ENCODE results near the gene PAAF1.
A peak's percentile ranks its signal among the peaks of the same experiment; 100 is the strongest.
"Not testable (repeated sequence)": the region's sequence is repeated elsewhere in the genome, so short reads cannot be mapped to it uniquely, and the experiment has no call there.

Gene PAAF1

DNA sequence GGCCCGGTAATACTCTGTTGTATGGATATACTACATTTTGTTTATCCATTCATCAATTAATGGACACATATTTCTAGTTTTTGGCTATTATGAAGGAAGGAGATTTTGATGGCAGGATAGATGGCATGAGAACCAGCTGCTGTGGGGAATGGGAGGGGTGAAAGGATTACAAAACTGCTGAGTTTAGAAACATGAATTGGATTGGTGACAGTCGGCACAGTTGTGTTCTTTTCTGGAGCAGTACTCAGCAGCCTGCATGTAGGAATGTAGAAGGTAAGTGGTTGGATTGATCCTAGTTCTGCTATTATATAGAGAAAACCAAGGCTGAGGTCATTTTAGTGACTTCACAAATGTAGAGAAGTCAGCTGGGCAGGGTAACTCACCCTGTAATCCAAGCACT, 7.1 kb downstream of the PAAF1 start:
- DNase-seq, result no peak

DNA sequence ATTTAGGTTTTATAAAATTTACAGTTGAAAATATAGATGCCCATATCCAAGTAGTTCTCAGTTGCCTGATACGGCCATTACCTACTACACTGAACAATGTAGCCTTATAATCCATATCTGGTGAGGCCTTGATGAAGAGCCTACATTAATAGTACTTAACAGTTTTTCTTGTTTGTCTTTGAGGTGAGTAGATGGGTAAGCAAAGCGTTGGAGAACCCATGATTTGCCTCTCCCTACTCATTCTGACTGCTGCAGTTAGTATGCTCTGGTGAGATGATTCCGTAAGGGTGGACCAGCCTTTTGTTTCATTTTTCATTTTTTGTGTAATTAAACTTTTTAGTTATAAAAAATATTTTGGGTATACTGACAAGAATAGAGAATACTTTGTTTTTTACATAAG, 11.4 kb downstream of the PAAF1 start:
- no peak for DNase-seq

DNA sequence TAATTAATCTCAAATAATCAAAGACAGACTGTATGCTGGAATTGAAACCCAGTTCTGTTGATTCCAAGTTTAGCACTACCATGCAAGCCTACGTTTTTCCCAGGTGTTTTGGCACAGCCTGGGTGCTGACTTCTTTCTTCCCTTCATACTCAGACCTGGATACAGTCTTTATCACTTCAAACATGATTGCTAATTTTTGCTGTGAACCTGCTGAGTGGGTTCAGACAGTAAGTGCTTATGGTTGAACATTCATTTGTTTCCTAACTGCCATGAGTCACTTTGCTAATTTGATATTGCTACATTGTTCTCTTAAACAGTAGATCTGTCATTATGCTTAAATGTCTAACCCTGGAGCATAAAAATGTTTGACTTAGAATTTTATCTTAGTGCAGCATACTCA, 12.2 kb downstream of the PAAF1 start:
- DNase-seq, result no peak

DNA sequence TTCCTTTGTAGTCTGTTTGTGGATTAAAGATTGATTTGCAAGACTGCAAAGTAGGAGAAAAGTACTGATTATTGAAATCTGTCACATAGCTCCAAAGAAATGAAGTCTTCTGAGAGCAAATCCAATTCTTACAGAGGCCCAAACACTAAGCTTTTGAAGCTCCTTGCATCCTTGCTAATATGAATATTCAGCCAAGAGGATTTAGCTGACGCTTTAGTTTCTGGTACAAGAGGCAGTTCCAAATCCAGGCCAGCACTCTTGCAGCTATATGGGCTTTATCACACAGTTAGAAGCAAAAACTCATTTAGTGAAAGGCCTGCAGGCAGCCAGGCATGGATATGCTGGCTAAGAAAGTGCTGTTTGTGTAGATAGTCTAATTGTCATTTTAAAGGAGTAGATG, 12.7 kb downstream of the PAAF1 start:
- DNase-seq, result peak in 1 of 56 donors; percentile 5

DNA sequence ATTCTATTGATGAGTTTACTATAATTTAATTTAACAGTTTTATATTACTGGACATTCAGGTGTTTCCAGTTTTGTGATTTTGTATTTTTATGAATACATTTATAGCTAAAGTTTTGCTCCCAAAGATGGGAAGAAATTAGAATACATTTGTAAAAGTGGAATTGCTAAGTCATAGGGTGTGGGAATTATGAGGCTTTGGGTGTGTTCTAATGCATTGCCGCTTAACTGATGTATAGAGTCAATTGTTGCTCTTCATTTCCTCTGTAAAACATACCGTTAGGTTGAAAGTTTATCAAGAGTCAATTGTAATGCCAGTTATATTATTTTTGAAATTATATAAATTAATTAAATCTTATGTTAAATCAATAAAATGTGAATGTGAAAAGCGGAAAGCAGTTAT, 16.2 kb downstream of the PAAF1 start:
- DNase-seq, result no peak

DNA sequence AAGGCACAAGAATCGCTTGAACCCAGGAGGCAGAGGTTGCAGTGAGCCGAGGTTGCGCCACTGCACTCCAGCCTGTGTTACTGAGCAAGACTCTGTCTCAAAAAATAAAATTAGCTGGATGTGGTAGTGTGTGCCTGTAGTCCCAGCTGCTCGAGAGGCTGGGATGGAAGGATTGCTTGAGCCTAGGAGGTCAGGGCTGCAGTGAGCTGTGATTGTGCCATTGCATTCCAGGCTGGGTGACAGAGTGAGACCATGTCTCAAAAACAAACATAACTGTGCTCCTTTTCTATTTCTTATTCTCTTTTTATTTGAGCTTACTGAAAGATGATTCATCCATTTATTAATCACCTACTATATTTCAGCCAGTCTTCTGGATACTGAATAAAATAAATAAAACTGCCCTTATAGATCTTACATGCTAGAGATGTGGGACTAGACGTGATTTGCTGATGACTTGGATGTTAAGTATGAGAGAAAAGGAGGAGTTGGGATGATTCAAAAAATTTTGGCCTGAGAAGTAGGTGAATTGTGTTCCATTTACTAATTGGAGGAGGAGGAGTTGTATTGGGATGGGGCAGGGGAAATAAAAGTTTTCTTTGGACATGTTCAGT, 18.0 kb downstream of the PAAF1 start:
- DNase-seq, result no peak

DNA sequence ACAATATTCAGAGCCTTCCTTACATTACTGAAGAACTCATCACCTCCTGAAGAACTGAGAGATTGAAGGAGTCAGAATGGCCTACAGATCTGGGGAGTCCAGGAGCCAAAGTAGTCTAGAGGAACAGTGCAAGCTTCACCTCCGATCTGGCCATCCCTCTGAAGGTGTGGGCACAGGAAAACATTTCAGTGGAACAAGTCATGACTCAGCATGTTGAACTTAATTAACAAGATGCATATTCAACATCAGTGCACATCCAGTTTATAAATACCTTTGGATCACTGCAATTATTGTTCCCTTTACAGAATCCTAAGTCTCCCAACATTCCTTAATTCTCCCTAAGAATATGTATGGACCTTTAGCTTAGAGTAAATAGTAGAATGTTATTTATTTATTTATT, 25.5 kb downstream of the PAAF1 start:
- no peak for DNase-seq

DNA sequence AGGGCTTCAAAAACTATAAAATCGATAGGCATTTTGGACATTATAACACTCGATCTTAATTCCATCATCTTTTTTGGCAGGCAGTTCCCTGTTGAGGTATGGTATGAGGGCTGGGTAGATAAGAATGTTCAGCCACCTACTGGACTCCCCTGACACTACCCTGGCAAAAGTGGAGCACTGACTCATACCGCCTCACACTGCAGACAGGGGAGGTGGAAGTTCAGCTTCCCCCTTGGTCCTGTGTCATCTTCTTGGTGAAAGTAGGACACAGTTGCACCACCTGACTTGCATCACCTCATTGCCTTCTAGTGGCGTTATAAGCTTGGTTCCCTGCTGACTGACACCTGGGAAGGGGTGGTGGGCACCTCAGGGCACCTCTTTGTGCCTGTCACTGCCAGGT, 30.4 kb downstream of the PAAF1 start:
- DNase-seq, result no peak

DNA sequence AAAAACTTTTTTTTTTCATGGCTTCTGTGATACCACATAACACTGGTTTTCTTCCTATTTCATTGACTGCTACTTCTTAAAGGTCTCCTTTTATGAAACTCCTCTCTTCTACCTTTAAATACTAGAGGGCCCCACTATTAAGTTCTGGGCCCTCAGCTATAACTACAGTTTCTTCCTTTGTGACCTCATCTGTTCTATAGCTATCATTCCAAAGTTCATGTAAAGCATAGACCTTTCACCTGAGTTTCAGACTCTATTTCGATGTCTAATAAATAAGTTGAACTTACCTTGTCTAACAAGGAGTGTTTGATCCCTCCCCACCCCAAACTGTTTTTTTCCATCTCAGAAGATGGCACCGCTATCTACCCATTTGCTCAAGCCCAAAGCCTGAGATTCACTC, 35.2 kb downstream of the PAAF1 start:
- no peak for DNase-seq

DNA sequence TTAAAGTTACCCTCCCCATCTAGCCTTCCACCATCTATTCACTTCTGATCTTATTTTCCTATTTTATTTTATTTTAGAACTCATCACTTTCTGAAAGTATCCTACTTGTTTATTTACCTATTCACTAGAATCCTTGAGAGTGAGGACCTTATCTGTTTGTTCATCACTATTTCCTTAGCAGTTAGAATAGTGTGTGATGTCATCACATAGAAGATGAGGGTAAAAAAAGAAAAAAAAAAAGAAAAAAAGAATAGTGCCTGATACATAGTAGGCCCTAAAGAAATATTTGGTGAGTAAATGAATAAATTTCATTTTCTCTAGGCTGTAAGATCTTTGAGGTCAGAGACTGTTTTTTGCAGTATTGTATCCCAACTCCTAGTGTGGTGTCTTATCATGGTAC, 36.7 kb downstream of the PAAF1 start:
- DNase-seq, result no peak

DNA sequence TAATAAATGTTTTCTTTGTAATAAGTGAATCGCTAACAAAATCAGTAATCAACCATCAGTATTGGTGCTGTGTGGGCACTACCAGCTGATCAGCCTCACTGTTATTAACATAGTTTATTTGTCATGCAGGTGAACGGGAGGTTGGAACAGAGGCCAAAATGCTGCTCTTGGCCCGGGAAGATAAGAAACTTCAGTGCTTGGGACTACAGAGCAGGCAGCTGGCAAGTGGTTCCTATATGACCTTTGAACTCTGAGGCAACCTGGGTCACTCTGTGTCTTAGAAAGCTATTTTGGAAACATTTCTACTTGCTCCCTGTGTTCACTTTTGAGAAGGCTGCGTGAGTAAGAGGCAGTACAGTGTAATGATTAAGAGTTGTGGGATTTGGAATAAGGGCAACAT, 37.5 kb downstream of the PAAF1 start:
- DNase-seq, result no peak

DNA sequence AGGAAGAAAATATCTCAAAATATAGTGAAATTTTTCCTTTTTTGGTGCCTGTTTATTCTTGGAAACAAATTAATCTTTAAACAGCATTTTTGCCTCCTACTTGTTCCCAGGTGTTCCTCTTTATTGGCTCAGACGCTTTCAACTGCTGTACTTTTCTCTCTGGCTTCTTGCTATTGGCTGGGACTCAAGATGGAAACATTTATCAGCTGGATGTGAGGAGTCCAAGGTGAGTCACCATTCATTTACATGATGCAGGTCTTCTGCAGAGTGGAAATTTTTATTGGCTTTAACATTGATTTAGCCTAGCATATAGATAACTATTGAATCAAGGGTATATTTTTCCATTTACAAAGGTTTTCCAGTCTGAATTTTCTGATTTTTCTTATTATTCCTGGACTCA, 39.6 kb downstream of the PAAF1 start:
- peak in 1 of 56 donors; percentile 1 for DNase-seq

DNA sequence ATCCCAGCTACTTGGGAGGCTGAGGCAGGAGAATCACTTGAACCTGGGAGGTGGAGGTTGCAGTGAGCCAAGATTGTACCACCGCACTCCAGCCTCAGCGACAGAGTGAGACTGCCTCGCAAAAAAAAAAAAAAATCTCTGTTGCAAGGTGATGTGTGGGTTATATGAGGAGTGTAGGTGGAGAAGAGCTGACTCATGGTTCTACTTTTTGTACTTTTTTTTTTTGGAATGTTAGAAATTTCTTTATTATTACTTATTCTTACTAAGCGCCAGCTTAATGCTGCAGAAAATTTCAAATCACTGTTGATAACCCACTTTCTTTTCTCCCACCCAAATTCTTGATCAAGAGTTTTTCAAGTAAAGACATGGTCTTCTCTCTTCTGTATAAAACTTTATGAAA, 44.4 kb downstream of the PAAF1 start:
- DNase-seq, result no peak

DNA sequence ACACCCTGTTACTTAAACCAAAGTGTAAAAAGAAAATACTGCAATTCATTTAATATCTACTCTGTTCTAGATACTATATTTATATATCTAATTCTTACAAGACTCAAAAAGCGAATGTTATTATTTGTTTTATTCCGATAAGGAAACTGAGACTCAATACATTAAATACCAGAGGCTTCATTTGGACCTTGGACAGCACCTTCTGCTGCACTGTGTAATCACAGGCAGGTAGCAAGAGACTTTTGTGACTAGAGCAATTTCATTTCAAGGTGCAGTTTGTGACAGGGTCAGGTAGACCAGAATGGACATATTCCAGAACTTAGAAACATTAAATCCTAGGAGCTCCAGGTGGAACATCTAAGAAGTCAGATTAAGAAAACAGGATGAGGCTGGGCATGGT, 52.6 kb downstream of the PAAF1 start:
- DNase-seq, result no peak

DNA sequence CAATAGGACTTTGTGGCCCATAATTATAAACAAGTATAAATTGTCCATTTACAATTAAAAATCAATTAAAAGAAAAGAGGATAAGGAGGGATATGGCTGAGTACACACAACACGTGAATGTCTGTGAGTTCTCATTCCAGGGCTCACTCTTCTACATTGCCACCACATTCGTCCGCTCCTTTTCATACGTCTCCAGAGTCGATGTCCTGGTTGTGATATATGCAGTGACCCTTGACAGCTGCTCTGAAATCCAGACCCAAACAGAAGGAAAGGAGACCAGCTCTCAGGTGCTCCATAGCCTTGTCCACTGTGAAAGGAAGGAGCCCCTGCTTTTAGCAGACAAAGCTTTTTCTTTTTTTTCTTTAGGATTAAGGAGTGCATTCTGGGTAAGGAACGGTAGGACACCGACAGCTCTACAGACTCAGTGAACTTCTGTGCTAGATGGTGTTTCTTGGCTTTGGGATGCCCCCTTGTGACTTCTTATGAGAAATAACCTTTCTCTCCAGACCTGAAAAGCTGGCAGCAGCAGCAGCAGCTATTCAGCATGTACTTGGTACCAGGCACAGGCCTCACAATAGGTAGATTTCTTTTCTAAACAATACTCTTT, 54.3 kb downstream of the PAAF1 start:
- peak in 29 of 56 donors; percentile 3 to 68 (median 21) for DNase-seq

DNA sequence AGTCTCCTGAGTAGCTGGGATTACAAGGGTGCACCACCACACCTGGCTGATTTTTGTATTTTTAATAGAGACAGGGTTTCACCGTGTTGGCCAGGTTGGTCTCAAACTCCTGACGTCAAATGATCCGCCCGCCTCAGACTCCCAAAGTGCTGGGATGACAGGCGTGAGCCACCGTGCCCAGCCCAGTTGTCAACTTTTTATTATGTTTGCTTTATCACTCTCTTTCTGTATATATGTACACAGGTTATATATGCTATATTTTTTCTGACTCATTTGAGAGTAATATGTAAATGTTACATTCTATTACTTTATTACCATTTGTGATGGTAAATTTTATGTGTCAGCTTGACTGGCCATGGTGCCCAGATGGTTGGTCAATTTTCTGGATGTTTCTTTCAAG, 55.2 kb downstream of the PAAF1 start:
- DNase-seq, result no peak

DNA sequence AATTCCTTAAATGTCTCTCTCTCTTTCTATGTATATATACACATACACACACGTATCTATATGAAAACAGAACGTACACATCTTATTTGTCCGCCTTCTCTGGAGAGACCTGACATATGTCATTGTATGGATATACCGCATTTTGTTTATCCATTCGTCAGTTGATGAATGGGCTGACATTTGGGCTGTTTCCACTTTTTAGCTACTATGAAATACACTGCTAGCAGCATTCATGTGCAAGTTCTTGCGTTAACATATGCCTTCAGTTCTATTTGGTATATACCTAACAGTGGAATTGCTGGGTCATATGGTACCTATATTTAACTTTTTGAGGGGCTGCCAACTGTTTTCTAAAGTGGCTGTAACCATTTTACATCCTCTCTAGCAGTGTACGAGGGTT, 56.0 kb downstream of the PAAF1 start:
- no peak for DNase-seq

DNA sequence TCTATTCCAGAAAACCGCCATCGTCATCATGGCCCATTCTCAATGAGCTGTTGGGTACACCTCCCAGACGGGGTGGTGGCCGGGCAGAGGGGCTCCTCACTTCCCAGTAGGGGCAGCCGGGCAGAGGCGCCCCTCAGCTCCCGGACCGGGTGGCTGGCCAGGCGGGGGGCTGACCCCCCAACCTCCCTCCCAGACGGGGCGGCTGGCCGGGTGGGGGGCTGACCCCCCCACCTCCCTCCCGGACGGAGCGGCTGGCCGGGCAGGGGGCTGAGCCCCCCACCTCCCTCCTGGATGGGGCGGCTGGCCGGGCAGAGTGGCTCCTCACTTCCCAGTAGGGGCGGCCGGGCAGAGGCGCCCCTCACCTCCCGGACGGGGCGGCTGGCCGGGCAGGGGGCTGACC, 59.2 kb downstream of the PAAF1 start:
- DNase-seq, result not testable (repeated sequence)

DNA sequence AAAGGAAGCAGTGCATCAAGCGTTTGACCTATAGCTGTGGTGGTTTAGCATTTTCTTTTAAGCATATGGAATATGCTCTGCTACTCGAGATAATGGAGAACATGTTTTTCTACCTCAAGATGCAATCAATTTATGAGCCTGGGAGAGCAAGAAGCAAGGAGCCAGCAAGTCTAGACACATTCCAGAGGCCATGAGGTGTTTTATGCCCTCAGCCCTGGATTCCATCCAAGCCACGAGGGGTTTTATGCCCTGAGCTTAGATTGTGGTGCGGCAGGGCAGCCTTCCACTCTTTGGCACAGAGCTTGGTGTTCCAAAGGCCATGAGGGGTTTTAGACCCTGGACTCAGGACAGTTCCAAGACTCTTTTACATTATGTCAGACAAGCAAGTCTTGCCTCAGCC, 62.3 kb downstream of the PAAF1 start:
- DNase-seq, result no peak

DNA sequence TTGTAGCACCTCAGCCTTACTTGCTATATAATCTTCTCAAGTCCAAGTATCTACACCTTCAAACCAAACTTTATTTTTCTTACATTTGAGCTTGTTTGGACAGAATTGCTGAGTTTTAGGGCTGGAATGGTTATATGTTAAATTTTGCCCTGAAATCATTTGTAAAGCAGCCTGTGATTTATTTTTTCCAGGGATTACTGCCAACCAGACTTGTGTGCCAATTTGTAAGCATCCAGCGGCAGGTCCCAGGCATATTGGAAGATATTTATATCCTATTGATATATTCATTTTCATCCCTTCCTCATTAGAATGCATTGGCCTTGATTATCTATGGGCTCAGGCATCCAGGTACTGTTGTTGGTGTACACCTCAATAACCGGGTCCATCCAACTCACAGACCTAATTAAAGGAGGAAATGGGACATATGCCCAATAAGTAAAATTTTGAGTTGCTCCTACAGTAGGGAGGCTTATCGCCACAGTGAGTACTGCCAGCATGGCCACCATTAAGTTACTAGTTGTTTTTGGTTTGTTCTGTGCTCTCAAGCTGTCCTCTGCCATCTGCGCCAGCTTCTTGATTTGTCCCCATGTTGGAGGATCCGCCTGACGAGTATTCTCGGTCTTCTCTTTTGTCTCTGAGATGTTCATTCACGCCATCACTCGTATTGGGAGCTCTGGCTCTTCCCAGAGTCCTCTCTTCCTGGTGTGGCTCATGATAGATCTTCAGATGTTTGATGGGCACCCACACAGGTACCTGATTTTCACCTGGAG, 64.2 kb downstream of the PAAF1 start:
- DNase-seq, result no peak

DNA sequence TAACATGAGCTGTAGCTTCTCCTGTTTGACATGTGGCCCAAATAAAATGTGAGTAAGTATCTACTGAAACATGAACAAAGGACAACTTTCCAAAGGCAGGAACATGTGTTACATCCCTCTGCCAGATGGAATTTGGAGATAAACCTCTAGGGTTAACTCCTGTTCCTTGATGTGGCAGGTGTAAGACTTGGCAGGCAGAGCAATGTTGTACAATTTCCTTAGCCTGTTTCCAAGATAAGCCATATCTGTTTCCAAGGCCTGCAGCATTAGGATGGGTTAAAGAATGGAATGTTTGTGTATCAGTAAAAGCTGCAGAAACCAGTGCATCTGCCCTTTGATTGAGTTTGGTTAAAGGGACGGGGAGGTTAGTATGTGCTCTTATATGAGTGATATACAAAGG, 65.2 kb downstream of the PAAF1 start:
- no peak for DNase-seq

DNA sequence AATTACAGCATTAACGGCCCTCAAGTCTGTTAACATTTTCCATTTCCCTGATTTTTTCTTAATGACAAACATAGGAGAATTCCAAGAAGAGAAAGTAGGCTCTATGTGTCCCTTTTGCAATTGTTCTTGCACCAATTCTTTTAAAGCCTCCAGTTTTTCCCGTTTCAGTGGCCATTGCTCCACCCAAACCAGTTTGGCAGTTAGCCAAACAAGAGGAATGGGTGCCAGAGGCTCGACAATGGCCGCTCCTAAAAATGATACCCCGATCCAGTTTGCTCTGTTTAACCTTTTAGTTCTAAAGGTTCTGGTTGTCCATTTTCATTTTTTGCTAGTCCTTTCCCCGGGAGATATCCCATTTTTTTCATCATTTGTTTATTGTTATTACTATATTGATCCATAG, 67.3 kb downstream of the PAAF1 start:
- no peak for DNase-seq

DNA sequence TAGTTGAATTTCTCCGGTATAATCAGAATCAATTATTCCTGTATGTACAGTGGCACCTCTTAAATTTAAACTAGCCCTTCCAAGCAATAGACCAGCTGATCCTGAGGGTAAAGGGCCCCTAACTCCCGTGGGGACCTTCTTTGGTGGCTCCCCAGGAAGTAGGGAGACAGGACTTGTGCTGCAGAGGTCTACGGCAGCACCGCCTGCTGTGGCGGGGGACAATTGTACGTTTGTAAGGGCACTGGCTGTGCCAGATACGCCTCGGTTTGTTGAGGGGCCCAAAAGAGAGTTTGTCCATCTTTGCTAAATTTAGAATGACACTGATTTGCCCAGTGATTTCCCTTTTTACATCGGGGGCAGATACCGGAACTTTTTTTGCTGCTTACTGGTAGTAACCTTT, 68.1 kb downstream of the PAAF1 start:
- DNase-seq, result peak in 1 of 56 donors; percentile 5

All from amygdala (tissue), 56 donors.